22Rv1 (cell line): ENCODE measurements around the gene RAD51B.

Experiments
- H3K27ac ChIP-seq: fragments of 450-650 bp; 2 replicates; pipeline ENCODE4 v1.5.1; 2017
- ZFX ChIP-seq: fragments of 450-650 bp; IDR thresholded peaks from 2 replicates; pipeline ENCODE4 v1.6.1; 2017; ENCODE audit warnings: antibody characterized with exemption, borderline replicate concordance
- TF ChIP-seq, protein P1 (sequence below): fragments of 450-650 bp; IDR thresholded peaks from 2 replicates; pipeline ENCODE4 v1.5.1; 2017; ENCODE audit warnings: mild to moderate bottlenecking

The RAD51B gene

DNA sequence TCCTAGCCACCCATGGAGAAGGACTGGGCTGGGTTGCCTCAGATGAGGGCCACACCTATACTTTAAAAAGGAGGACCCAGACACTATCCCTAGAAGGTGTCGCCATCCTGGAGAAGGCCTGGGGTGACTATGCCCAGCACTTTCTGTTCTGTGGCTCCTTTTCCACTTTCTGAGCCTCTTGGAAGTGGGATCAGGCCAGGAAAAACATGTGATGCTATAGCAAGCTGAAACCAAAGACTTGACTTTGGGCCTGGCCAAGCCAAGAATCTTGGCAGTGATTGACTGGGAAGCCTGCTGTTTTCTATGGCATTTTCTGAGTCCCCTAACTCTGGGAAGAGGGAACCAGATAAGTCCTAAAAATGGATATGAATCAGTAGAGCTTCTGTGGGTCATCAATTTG, 641.0 kb downstream of the RAD51B start:
- no peak overlapping the region for H3K27ac ChIP-seq
- TF ChIP-seq, protein P1, sequence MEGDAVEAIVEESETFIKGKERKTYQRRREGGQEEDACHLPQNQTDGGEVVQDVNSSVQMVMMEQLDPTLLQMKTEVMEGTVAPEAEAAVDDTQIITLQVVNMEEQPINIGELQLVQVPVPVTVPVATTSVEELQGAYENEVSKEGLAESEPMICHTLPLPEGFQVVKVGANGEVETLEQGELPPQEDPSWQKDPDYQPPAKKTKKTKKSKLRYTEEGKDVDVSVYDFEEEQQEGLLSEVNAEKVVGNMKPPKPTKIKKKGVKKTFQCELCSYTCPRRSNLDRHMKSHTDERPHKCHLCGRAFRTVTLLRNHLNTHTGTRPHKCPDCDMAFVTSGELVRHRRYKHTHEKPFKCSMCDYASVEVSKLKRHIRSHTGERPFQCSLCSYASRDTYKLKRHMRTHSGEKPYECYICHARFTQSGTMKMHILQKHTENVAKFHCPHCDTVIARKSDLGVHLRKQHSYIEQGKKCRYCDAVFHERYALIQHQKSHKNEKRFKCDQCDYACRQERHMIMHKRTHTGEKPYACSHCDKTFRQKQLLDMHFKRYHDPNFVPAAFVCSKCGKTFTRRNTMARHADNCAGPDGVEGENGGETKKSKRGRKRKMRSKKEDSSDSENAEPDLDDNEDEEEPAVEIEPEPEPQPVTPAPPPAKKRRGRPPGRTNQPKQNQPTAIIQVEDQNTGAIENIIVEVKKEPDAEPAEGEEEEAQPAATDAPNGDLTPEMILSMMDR, result no peak
- TF ChIP-seq ZFX, result no peak

DNA sequence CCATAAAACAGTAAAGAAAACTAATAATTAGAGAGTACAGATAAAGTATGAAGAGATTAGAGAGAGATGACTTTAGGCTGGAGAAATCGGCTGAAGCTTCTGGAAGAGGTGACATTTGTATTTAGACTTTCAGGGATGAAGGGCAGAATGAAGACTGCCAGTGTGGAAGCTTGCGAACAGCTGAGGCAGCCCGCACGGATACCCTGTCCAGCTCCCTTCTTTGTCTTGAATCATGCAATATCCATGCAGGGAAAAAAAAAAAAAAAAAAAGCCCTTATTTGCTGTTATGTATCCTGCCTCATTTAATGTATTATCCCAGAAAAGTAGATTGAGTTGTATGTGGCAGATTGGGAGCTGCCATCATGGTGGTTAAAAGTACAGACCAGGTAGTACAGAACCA, 641.5 kb downstream of the RAD51B start:
- no peak for TF ChIP-seq ZFX
- TF ChIP-seq, protein P1, result no peak
- no peak overlapping the region for H3K27ac ChIP-seq

DNA sequence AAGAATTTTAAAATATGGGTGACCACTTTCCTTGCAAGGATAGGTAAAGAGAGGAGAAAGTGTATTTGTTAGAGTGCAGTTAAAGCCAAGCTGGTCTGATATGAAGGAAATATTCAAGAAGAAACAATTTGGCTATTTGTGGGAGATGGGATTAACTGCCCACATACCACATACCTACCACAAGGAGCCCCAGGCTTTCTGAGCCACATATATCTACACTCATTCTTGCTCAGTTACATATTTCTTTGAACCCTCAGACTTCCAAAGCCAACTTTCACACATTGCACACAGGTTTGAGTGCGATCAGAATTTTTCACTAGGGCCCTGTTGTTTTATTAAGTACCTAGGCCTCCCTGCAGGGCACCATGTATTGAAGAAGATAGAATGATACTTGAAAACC, 643.1 kb downstream of the RAD51B start:
- H3K27ac ChIP-seq, result no peak overlapping the region
- TF ChIP-seq, protein P1, result no peak
- TF ChIP-seq ZFX, result no peak

DNA sequence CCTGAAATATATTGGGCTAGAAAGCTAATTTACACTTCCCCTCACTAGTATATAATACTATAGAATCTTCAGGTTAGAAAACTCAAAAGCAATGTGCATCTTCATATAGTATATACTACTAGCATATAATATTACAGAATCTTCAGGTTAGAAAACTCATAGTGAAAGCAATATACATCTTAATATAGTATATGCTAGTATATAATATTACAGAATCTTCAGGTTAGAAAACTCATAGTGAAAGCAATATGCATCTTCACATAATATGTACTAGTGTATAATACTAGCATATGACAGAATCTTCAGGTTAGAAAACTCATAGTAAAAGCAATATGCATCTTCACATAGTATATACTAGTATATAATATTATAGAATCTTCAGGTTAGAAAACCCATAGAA, 643.7 kb downstream of the RAD51B start:
- no peak for TF ChIP-seq ZFX
- TF ChIP-seq, protein P1, result no peak
- no peak overlapping the region for H3K27ac ChIP-seq

DNA sequence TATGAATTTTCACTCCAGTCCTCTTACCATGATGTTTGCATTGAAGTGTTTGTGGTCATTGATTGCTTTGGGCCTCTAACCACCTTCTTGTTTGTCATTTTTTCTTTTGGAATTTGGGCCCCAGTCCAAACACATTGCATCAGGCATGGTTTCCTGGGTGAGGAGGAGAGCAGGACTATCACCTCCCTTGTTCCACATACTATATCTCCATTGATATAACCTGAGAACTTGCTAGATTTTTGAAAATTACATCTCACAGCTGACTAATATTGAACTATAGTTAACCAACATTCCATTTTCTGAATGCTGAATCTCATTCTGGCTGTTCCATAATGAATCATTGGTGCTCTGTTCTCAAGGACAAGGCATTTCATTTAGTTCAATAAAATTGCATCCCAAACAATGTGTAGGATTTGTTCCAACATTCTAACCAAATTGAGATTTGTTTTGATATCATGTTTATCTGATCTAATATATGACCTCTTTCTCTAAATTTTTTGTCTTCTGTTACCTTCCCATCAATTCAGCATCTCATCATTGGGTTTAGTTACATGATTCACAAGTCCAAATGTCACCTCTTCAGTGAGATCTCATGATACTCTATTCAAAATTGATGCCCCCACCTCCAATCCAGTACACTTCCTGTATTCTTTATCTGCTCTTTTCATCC, 644.3 kb downstream of the RAD51B start:
- no peak overlapping the region for H3K27ac ChIP-seq
- TF ChIP-seq ZFX, result no peak
- TF ChIP-seq, protein P1, result no peak

DNA sequence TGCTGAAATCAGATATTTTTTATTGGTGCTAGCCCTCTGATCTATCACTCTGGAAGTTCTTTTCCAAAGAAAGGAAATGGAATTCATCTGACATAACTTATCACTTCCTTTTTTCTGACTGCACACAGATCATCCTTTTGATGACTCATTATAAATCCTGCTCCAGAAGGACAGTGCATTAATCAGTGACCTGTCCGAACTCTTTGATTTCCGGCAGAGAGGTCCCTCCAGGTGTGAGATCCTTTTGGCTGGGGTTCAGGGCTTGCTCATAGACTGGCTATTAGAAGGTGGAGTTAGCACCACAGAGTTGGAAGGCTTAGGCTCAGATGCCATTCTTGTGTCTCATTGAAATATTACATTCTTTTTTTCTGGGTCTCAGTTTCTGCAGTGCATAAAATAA, 645.1 kb downstream of the RAD51B start:
- no peak overlapping the region for H3K27ac ChIP-seq
- TF ChIP-seq, protein P1, result no peak
- TF ChIP-seq ZFX, result no peak

DNA sequence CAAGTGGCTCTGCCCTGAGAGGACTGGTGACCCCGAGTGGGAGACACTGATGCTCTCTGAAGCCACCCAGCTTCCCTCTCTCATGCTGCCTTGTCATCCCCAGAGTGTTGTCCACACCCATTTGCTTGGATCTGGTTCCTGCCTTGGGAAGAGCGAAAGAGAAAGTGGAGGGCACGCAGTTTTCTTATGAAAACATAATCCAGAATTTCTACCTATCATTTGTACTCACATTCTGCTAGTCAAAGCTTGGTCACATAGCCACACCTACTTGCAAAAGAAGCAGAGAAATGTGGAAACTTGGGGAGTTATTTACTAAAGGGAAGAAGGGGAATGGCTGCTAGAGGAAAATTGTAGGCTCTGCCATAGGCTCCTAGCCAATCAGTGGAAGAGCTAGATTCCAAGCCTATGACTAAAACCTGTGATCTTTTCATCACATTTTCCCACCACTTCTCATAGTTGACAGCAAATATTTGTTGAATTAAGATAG, 647.0 kb downstream of the RAD51B start:
- TF ChIP-seq, protein P1, result no peak
- no peak for TF ChIP-seq ZFX
- H3K27ac ChIP-seq, result no peak overlapping the region
